AG10803 (cell line): ENCODE data around the gene DIP2C.

Experiments
- DNase-seq: peaks from one replicate; pipeline ENCODE4 v3.0.0; 2010; ENCODE audit warnings: low read depth
- H3K4me3 ChIP-seq: 2 replicates; pipeline ENCODE4 v1.5.1; 2011; ENCODE audit warnings: mild to moderate bottlenecking, low read length, control low read depth
- CTCF ChIP-seq: conservative IDR thresholded peaks from 2 replicates; pipeline ENCODE4 v1.5.1; 2011; ENCODE audit warnings: mild to moderate bottlenecking, low read length, control low read depth, inconsistent platforms

The DIP2C gene

GRCh38 chr10:282294-283139 lies 407.0 kb downstream of the DIP2C start:
- H3K4me3 ChIP-seq: no peak overlapping the region
- TF ChIP-seq CTCF: no peak
- peak; percentile 61 for DNase-seq

DNA sequence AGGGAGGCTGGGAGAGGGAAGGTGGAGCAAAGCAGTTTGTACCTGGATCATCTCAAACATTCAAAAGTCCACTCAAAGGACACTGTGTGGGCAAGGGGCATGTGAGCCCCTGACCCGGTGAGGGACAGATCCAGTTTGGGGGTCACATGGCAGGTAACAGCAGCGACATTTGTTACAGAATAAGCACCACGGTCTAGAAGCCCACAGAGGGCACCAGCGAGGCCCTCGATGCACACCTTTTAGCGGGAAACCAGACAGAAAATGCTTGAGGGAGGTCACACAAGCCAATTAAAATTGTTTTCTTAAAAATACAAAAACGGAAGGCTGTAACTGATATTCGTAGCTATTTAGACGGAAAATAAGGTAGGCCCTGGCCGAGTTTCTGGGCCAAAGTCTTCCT lies 409.8 kb downstream of the DIP2C start:
- H3K4me3 ChIP-seq: no peak overlapping the region
- TF ChIP-seq CTCF: no peak
- DNase-seq: no peak

DNA sequence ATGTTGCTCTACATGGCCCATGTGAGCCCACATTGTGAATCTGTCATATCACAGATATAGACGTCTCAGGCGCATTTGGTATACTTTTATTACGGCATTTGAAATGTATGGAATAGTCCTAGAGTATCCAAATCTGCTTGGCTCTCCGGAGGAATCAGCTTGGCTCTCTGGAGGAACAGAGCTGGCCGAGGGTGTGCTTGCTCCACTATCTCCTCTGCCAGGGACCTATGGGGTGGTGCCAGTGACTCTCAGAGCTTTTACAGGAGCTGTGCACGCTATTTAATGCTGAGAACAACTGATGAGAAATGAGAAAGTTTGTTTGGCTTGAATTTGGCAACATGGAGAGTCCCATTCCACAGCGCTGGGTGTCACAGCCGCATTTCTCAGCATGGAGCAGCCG lies 410.2 kb downstream of the DIP2C start:
- no peak for DNase-seq
- no peak overlapping the region for H3K4me3 ChIP-seq
- no peak for TF ChIP-seq CTCF

DNA sequence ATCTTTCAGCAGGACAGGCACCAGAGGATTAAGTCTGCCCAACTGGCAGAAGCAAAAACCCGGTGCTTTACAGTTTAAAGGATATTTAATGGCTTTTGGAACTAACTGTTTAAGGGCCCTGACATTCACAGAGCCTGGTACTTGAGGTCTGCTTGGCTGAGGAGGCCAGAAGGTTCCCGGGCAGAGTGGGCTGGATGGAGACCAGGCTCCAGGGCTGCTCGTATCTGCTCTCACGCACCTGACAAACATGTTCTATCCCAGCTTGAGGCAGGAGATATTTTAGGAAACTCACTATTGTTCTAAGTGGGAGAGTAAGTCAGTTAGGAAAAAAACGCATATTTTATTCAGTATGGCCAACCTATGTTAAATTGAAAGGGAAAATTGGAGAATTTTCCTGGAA lies 410.8 kb downstream of the DIP2C start:
- no peak overlapping the region for H3K4me3 ChIP-seq
- no peak for TF ChIP-seq CTCF
- DNase-seq: no peak

- TF ChIP-seq CTCF: no peak
- no peak overlapping the region for H3K4me3 ChIP-seq
- no peak for DNase-seq
Measured at GRCh38 chr10:277963-278362, 411.5 kb downstream of the DIP2C start.

DNA sequence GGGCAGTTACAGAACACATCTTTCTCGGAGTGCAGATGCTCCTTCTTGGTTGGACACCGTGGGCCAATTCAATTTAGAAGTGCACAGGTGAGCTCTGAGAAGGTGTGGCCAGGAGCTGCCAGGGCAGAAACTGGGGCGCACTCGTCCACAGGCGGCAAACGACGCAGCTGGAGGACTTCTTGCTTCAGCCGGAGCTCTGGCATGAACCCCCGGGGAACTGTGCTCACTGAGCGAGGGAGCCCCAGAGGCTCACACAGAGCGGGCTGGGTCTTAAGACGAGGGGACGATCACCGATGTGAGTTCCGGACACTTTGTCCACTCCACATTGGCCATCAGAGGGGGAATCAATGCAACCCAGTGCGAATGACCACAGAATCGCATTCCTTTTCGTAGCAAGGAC lies 413.8 kb downstream of the DIP2C start:
- no peak for DNase-seq
- H3K4me3 ChIP-seq: no peak overlapping the region
- no peak for TF ChIP-seq CTCF

- TF ChIP-seq CTCF: no peak
- no peak overlapping the region for H3K4me3 ChIP-seq
- no peak for DNase-seq
Measured at GRCh38 chr10:274866-275265, 414.6 kb downstream of the DIP2C start.
